ENCODE measurements around the gene SDHAF2. TPM values are rescaled to one million over a fixed set of nuclear protein-coding genes. Genes with fewer than 3 reads are reported as not detected.
A peak's percentile ranks its signal among the peaks of the same experiment; 100 is the strongest.

Gene SDHAF2
- total and polyA plus RNA-seq, 8 donors: 10.1 to 38.9 (median 14.8) TPM

GRCh38 chr11:61437496-61437895, 7.6 kb downstream of the SDHAF2 start:
- Histone ChIP-seq H3K9me3 (no peaks in the 10 kb centered on the region), H3K36me3 (peaks cover 4 to 31% (median 17%) of the 10 kb centered on the region in 3 donors), H3K4me3 (no peak overlapping the region), H3K4me1 (peaks cover 0 to 4% (median 2%) of the 10 kb centered on the region in 3 donors), H3K27me3 (no peaks in the 10 kb centered on the region), H3K27ac (no peak overlapping the region)
- DNase-seq (no peak), FAIRE-seq (no peak), ATAC-seq (no peak)
- 93 to 97% methylated on average over 5 of the region's 5 CpGs for WGBS, 2 donors
- no peak for TF ChIP-seq CTCF (IDR thresholded peaks at IDR 0.05)
- intact Hi-C loops (cut with DNase I): no loop called here

GRCh38 chr11:61439615-61440014, 9.7 kb downstream of the SDHAF2 start:
- H3K27ac ChIP-seq: no peak overlapping the region
- no peaks in the 10 kb centered on the region for H3K27me3 ChIP-seq
- TF ChIP-seq CTCF (IDR thresholded peaks at IDR 0.05): no peak
- intact Hi-C loops (cut with DNase I): no loop called here
- H3K4me1 ChIP-seq: peaks cover 0 to 4% (median 0%) of the 10 kb centered on the region in 3 donors
- no peak overlapping the region for H3K4me3 ChIP-seq
- peaks cover 4 to 31% (median 17%) of the 10 kb centered on the region in 3 donors for H3K36me3 ChIP-seq
- FAIRE-seq (no peak), ATAC-seq (no peak), DNase-seq (no peak)
- whole genome bisulfite sequencing, 2 donors: 71 to 73% methylated on average over 1 of the region's 1 CpG
- no peaks in the 10 kb centered on the region for H3K9me3 ChIP-seq

GRCh38 chr11:61442616-61443015, 12.7 kb downstream of the SDHAF2 start:
- Histone ChIP-seq H3K4me1 (peaks cover 0 to 4% (median 0%) of the 10 kb centered on the region in 3 donors), H3K36me3 (peaks cover 4 to 26% (median 11%) of the 10 kb centered on the region in 3 donors), H3K4me3 (no peak overlapping the region), H3K9me3 (no peaks in the 10 kb centered on the region), H3K27ac (no peak overlapping the region), H3K27me3 (no peaks in the 10 kb centered on the region)
- intact Hi-C loops (cut with DNase I): no loop called here
- TF ChIP-seq CTCF (IDR thresholded peaks at IDR 0.05): no peak
- WGBS, 2 donors: 84 to 91% methylated on average over 6 of the region's 6 CpGs
- no peak for FAIRE-seq
- ATAC-seq: no peak
- DNase-seq: no peak

GRCh38 chr11:61445516-61445915, 15.6 kb downstream of the SDHAF2 start:
- intact Hi-C loops (cut with DNase I): no loop called here
- 70 to 75% methylated on average over 4 of the region's 4 CpGs for WGBS, 2 donors
- no peaks in the 10 kb centered on the region for H3K9me3 ChIP-seq
- H3K27ac ChIP-seq: no peak overlapping the region
- DNase-seq (no peak), ATAC-seq (no peak), FAIRE-seq (no peak)
- peaks cover 0 to 7% (median 4%) of the 10 kb centered on the region in 3 donors for H3K36me3 ChIP-seq
- no peak overlapping the region for H3K4me3 ChIP-seq
- TF ChIP-seq CTCF (IDR thresholded peaks at IDR 0.05): no peak
- peaks cover 0 to 2% (median 0%) of the 10 kb centered on the region in 3 donors for H3K4me1 ChIP-seq
- H3K27me3 ChIP-seq: no peaks in the 10 kb centered on the region

GRCh38 chr11:61446211-61446651, 16.3 kb downstream of the SDHAF2 start:
- no peaks in the 10 kb centered on the region for H3K27me3 ChIP-seq
- no peak overlapping the region for H3K4me3 ChIP-seq
- peak; percentile 74 to 88 (median 82) for DNase-seq
- WGBS, 2 donors: 31 to 53% methylated on average over 7 of the region's 7 CpGs
- H3K9me3 ChIP-seq: no peaks in the 10 kb centered on the region
- peak; percentile 89 to 97 (median 96) for ATAC-seq
- peak; percentile 51 to 78 (median 60) for TF ChIP-seq CTCF (IDR thresholded peaks at IDR 0.05)
- intact Hi-C loops (cut with DNase I): no loop called here
- H3K36me3 ChIP-seq: peaks cover 0 to 7% (median 0%) of the 10 kb centered on the region in 3 donors
- H3K27ac ChIP-seq: no peak overlapping the region
- no peaks in the 10 kb centered on the region for H3K4me1 ChIP-seq
- no peak for FAIRE-seq

Measured in pancreas (tissue), 10 donors.